ENCODE measurements around the gene PRORP. TPM values are rescaled to one million over a fixed set of nuclear protein-coding genes. Genes with fewer than 3 reads are reported as not detected.

The PRORP gene
- total and polyA plus RNA-seq, 2 experiments from 2014 or later = 28.8 to 50.4 TPM

DNA sequence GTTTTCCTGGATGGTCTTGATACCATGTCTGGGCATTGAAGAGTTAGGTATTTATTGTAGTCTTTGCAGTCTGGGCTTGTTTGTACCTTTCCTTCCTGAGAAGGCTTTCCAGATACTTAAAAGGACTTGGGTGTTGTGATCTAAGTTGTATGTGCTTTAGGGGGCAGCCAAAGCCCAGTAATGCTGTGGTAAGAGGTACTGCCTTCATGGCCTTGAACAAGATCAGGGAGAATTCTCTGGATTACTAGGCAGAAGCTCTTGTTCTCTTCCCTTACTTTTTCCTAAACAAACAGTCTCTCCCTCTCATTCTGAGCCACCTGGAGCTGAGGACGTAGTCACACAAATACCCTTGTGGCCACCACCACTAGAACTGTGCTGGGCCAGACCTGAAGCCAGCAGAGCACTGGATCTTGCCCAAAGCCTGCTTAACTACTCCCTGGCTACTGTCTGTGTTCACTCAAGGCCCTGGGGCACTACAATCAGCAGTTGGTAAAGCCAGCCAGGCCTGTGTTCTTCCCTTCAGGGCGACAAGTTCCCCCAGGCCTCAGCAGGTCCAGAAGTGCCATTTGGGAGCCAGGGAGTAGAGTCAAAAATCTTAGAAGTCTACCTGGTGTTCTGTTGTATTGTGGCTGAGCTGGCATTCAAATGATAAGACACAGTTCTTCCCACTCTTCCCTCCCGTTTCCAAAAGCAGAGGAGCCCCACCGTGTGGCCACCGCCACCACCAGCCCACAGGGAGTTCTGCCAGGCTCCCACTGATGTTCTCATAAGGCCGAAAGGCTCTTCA, 11.4 kb downstream of the PRORP start:
- H3K4me3 ChIP-seq = no peak overlapping the region
- Mint-ChIP-seq H3K36me3 (ENCODE audit: low read depth) (peaks cover 18% of the 10 kb centered on the region), H3K9me3 (no peaks in the 10 kb centered on the region), H3K27me3 (ENCODE audit: insufficient read depth, low read depth, poor library complexity) (no peaks in the 10 kb centered on the region), H3K4me3 (no peak overlapping the region), H3K27ac (peak overlapping the region; percentile 42), H3K4me1 (no peaks in the 10 kb centered on the region)
- no peaks in the 10 kb centered on the region for H3K27me3 ChIP-seq (ENCODE audit: insufficient read depth)
- DNase-seq (ENCODE audit: low spot score) (no peak), ATAC-seq (no peak)
- H3K27ac ChIP-seq (ENCODE audit: low read depth) = no peak overlapping the region
- H2AFZ ChIP-seq = no peak overlapping the region
- no peaks in the 10 kb centered on the region; the same call in 1 of the 2 replicates for H4K20me1 ChIP-seq (replicated peaks; ENCODE audit: insufficient read depth)
- H3K4me1 ChIP-seq (ENCODE audit: insufficient read depth) = no peaks in the 10 kb centered on the region
- no peak overlapping the region for H3K4me2 ChIP-seq
- no peaks in the 10 kb centered on the region for H3F3A ChIP-seq (replicated peaks; ENCODE audit: low read depth)
- H3K9me2 ChIP-seq (ENCODE audit: insufficient read depth) = no peaks in the 10 kb centered on the region
- no peak for TF ChIP-seq EZH2 (IDR thresholded peaks at IDR 0.05; ENCODE audit: low read depth, unreplicated experiment)
- TF ChIP-seq, protein P1, sequence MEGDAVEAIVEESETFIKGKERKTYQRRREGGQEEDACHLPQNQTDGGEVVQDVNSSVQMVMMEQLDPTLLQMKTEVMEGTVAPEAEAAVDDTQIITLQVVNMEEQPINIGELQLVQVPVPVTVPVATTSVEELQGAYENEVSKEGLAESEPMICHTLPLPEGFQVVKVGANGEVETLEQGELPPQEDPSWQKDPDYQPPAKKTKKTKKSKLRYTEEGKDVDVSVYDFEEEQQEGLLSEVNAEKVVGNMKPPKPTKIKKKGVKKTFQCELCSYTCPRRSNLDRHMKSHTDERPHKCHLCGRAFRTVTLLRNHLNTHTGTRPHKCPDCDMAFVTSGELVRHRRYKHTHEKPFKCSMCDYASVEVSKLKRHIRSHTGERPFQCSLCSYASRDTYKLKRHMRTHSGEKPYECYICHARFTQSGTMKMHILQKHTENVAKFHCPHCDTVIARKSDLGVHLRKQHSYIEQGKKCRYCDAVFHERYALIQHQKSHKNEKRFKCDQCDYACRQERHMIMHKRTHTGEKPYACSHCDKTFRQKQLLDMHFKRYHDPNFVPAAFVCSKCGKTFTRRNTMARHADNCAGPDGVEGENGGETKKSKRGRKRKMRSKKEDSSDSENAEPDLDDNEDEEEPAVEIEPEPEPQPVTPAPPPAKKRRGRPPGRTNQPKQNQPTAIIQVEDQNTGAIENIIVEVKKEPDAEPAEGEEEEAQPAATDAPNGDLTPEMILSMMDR (conservative IDR thresholded peaks at IDR 0.05; ENCODE audit: low read depth in 2 of 2) = peak in 1 of 2 experiments; percentile 31; a peak in 2 of 4 replicates
- TF ChIP-seq NANOG (IDR thresholded peaks at IDR 0.05; ENCODE audit: borderline replicate concordance) = no peak
- H3K79me2 ChIP-seq (replicated peaks; ENCODE audit: insufficient read depth) = peaks cover 38% of the 10 kb centered on the region
- H3K36me3 ChIP-seq (ENCODE audit: insufficient read depth) = no peaks in the 10 kb centered on the region

DNA sequence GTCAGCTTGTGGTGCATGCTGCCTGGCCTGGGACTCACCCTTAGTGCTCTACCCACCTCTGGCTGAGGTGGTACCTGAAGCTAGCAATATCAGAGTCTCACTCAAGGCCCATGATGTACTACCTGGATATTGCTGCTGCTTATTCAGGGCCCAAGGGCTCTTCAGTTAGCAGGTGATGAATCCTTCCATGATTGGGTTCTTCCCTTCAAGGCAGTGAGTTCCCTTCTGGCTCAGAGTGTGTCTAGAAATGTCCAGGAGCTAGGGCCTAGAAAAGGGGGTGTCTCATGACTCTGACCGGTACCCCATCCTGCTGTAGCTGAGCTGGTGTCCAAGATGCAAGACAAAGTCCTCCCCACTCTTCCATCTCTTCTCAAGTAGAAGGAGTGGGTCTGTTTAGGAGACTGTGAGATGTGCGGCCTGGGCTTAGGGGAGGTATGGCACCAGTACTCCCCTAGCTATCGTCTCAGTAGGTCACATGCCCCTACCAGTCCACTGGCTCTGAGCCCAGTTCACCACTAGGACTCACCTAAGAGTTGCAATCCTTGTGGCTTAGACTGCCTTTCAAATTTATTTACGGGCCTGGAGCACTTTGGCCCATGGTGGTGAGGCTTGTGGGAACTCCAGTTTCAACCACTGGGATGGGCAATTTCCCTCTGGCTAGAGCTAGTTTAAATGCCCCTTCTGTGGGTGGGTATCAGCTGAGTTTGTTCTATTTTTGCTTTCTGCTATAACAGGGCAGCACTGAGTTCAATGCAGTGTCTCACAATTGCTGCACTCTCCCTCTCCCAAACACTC, 12.2 kb downstream of the PRORP start:
- ATAC-seq (no peak), DNase-seq (ENCODE audit: low spot score) (no peak)
- Mint-ChIP-seq H3K4me3 (no peak overlapping the region), H3K9me3 (no peaks in the 10 kb centered on the region), H3K27me3 (ENCODE audit: insufficient read depth, low read depth, poor library complexity) (peaks cover 2% of the 10 kb centered on the region), H3K36me3 (ENCODE audit: low read depth) (peaks cover 14% of the 10 kb centered on the region), H3K4me1 (no peaks in the 10 kb centered on the region), H3K27ac (no peak overlapping the region)
- Histone ChIP-seq H3K9me2 (ENCODE audit: insufficient read depth) (no peaks in the 10 kb centered on the region), H3K4me3 (no peak overlapping the region), H3K36me3 (ENCODE audit: insufficient read depth) (no peaks in the 10 kb centered on the region), H3K4me1 (ENCODE audit: insufficient read depth) (no peaks in the 10 kb centered on the region), H3K79me2 (replicated peaks; ENCODE audit: insufficient read depth) (peaks cover 30% of the 10 kb centered on the region), H3K27ac (ENCODE audit: low read depth) (no peak overlapping the region), H2AFZ (no peak overlapping the region), H3K4me2 (no peak overlapping the region), H3F3A (replicated peaks; ENCODE audit: low read depth) (0 out of 2 replicates have a peak, but pooled peaks cover under 1% of the 10 kb centered on the region), H4K20me1 (replicated peaks; ENCODE audit: insufficient read depth) (no peaks in the 10 kb centered on the region), H3K27me3 (ENCODE audit: insufficient read depth) (no peaks in the 10 kb centered on the region)
- TF ChIP-seq, protein P2, sequence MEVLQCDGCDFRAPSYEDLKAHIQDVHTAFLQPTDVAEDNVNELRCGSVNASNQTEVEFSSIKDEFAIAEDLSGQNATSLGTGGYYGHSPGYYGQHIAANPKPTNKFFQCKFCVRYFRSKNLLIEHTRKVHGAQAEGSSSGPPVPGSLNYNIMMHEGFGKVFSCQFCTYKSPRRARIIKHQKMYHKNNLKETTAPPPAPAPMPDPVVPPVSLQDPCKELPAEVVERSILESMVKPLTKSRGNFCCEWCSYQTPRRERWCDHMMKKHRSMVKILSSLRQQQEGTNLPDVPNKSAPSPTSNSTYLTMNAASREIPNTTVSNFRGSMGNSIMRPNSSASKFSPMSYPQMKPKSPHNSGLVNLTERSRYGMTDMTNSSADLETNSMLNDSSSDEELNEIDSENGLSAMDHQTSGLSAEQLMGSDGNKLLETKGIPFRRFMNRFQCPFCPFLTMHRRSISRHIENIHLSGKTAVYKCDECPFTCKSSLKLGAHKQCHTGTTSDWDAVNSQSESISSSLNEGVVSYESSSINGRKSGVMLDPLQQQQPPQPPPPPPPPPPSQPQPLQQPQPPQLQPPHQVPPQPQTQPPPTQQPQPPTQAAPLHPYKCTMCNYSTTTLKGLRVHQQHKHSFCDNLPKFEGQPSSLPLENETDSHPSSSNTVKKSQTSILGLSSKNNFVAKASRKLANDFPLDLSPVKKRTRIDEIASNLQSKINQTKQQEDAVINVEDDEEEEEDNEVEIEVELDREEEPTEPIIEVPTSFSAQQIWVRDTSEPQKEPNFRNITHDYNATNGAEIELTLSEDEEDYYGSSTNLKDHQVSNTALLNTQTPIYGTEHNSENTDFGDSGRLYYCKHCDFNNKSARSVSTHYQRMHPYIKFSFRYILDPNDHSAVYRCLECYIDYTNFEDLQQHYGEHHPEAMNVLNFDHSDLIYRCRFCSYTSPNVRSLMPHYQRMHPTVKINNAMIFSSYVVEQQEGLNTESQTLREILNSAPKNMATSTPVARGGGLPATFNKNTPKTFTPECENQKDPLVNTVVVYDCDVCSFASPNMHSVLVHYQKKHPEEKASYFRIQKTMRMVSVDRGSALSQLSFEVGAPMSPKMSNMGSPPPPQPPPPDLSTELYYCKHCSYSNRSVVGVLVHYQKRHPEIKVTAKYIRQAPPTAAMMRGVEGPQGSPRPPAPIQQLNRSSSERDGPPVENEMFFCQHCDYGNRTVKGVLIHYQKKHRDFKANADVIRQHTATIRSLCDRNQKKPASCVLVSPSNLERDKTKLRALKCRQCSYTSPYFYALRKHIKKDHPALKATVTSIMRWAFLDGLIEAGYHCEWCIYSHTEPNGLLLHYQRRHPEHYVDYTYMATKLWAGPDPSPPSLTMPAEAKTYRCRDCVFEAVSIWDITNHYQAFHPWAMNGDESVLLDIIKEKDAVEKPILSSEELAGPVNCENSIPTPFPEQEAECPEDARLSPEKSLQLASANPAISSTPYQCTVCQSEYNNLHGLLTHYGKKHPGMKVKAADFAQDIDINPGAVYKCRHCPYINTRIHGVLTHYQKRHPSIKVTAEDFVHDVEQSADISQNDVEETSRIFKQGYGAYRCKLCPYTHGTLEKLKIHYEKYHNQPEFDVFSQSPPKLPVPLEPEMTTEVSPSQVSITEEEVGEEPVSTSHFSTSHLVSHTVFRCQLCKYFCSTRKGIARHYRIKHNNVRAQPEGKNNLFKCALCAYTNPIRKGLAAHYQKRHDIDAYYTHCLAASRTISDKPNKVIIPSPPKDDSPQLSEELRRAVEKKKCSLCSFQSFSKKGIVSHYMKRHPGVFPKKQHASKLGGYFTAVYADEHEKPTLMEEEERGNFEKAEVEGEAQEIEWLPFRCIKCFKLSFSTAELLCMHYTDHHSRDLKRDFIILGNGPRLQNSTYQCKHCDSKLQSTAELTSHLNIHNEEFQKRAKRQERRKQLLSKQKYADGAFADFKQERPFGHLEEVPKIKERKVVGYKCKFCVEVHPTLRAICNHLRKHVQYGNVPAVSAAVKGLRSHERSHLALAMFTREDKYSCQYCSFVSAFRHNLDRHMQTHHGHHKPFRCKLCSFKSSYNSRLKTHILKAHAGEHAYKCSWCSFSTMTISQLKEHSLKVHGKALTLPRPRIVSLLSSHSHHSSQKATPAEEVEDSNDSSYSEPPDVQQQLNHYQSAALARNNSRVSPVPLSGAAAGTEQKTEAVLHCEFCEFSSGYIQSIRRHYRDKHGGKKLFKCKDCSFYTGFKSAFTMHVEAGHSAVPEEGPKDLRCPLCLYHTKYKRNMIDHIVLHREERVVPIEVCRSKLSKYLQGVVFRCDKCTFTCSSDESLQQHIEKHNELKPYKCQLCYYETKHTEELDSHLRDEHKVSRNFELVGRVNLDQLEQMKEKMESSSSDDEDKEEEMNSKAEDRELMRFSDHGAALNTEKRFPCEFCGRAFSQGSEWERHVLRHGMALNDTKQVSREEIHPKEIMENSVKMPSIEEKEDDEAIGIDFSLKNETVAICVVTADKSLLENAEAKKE (CRISPR knock-in tag; IDR thresholded peaks at IDR 0.05) = no peak
- TF ChIP-seq, protein P3, sequence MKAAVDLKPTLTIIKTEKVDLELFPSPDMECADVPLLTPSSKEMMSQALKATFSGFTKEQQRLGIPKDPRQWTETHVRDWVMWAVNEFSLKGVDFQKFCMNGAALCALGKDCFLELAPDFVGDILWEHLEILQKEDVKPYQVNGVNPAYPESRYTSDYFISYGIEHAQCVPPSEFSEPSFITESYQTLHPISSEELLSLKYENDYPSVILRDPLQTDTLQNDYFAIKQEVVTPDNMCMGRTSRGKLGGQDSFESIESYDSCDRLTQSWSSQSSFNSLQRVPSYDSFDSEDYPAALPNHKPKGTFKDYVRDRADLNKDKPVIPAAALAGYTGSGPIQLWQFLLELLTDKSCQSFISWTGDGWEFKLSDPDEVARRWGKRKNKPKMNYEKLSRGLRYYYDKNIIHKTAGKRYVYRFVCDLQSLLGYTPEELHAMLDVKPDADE (IDR thresholded peaks at IDR 0.05) = no peak
- TF ChIP-seq EZH2phosphoT487 (IDR thresholded peaks at IDR 0.05; ENCODE audit: unreplicated experiment) (no peak), ZNF331 (CRISPR knock-in tag; IDR thresholded peaks at IDR 0.05; ENCODE audit: low read depth) (no peak), JUNB (IDR thresholded peaks at IDR 0.05; ENCODE audit: unreplicated experiment) (no peak)
